GM12878 (cell line): ENCODE results near the gene CXorf38. TPM values are rescaled to one million over a fixed set of nuclear protein-coding genes. Genes with fewer than 3 reads are reported as not detected.

Experiments
- ATAC-seq: fragments of 200-7000 bp; cut with Tn5 transposase; 3 replicates; pipeline ENCODE4 v1.9.1; 2020; ENCODE audit warnings: mild to moderate bottlenecking, moderate library complexity
- BruUV-seq: library from RNA; stranded (reverse); fragments of 400-500 nt; replicated peaks from 2 replicates; lab custom pipeline; 2021; lab: Mats Ljungman, UMichigan
- CTCF ChIA-PET: fragments of 300-600 bp; sonication (Branson Sonifier 250); formaldehyde crosslinking; extraction: SDS; loops from one replicate; lab custom pipeline; 2021; ENCODE audit warnings: inconsistent platforms; lab: Yijun Ruan, JAX
- POLR2A ChIA-PET: fragments of 350-600 bp; formaldehyde crosslinking; extraction: SDS; loops from one replicate; lab custom pipeline; 2021; ENCODE audit warnings: inconsistent platforms; lab: Charles Lee
- RAD21 ChIA-PET: fragments of 300-600 bp; sonication (Branson Sonifier 250); formaldehyde crosslinking; loops from one replicate; lab custom pipeline; 2023; ENCODE audit warnings: antibody characterized with exemption; ENCODE audit not compliant: unreplicated experiment; lab: Charles Lee
- SMC1A ChIA-PET: fragments of 300-600 bp; sonication (Branson Sonifier 250); formaldehyde crosslinking; loops from one replicate; lab custom pipeline; 2023; ENCODE audit not compliant: unreplicated experiment, uncharacterized antibody; lab: Charles Lee
- DNase-seq: peaks from one replicate; pipeline ENCODE4 v3.0.0-alpha.2; 2011; ENCODE audit warnings: low read depth, low spot score
- FAIRE-seq: peaks from 3 replicates; lab custom pipeline; 2011; peaks lifted over from hg19 to GRCh38; lab: Jason Lieb, UNC
- H2AFZ ChIP-seq: 2 replicates; pipeline ENCODE4 v1.6.0; 2011; ENCODE audit warnings: low read depth, low read length, control low read depth; ENCODE audit not compliant: control insufficient read depth
- H3K27ac ChIP-seq: 2 replicates; pipeline ENCODE4 v1.5.1; 2011; ENCODE audit warnings: control low read depth; ENCODE audit not compliant: control insufficient read depth, insufficient read depth
- H3K27me3 ChIP-seq, 2 experiments: replicated peaks in 1 of 2; 2 replicates each; pipeline versions ENCODE4 v1.6.0 to v1.6.1; 2011; ENCODE audit warnings: low read length in 1 of 2; ENCODE audit not compliant: control insufficient read depth in 2 of 2, insufficient read depth in 2 of 2
- H3K36me3 ChIP-seq, 2 experiments: 2 replicates each; pipeline ENCODE4 v1.5.1; 2011; ENCODE audit warnings: low read length in 1 of 2; ENCODE audit not compliant: control insufficient read depth in 2 of 2, insufficient read depth in 2 of 2
- H3K4me1 ChIP-seq: 2 replicates; pipeline ENCODE4 v1.6.1; 2011; ENCODE audit warnings: mild to moderate bottlenecking, low read length, moderate library complexity, mixed read lengths; ENCODE audit not compliant: control insufficient read depth, insufficient read depth
- H3K4me2 ChIP-seq: 2 replicates; pipeline ENCODE4 v1.6.0; 2011; ENCODE audit warnings: control low read depth; ENCODE audit not compliant: control insufficient read depth, insufficient read depth
- H3K4me3 ChIP-seq: fragments of 200-600 bp; sonication (generic); 2 replicates; pipeline ENCODE4 v1.5.1; 2016
- H3K79me2 ChIP-seq: 2 replicates; pipeline ENCODE4 v1.6.0; 2011; ENCODE audit warnings: low read length; ENCODE audit not compliant: control insufficient read depth, insufficient read depth
- H3K9ac ChIP-seq: 2 replicates; pipeline ENCODE4 v1.8.0; 2011; ENCODE audit warnings: low read length, control low read depth, mixed read lengths; ENCODE audit not compliant: control insufficient read depth, insufficient read depth
- H3K9me3 ChIP-seq: replicated peaks from 3 replicates; pipeline ENCODE4 v1.5.1; 2011; ENCODE audit warnings: mild to moderate bottlenecking, low read length; ENCODE audit not compliant: control insufficient read depth, insufficient read depth
- H4K20me1 ChIP-seq: 2 replicates; pipeline ENCODE4 v1.6.0; 2011; ENCODE audit not compliant: control insufficient read depth, insufficient read depth
- BHLHE40 ChIP-seq, 2 experiments: fragments of 450-650 bp in 1 of 2; IDR thresholded peaks; 2 replicates each; pipeline ENCODE4 v1.6.1; 2011 to 2017; ENCODE audit warnings: low read depth in 2 of 2, borderline replicate concordance in 1 of 2, improper control_type of control experiment in 1 of 2, low read length in 1 of 2, mild to moderate bottlenecking in 1 of 2
- ESRRA ChIP-seq: IDR thresholded peaks from 2 replicates; pipeline ENCODE4 v1.6.1; 2012; ENCODE audit warnings: mild to moderate bottlenecking, low read length, improper control_type of control experiment
- FOS ChIP-seq: IDR thresholded peaks from 3 replicates; pipeline ENCODE4 v1.6.1; 2011; ENCODE audit warnings: borderline replicate concordance; ENCODE audit not compliant: insufficient read length; ENCODE audit errors: extremely low read depth
- FOXK2 ChIP-seq: fragments of 450-650 bp; IDR thresholded peaks from 2 replicates; pipeline ENCODE4 v1.6.1; 2017; ENCODE audit warnings: mild to moderate bottlenecking, moderate library complexity
- IKZF1 ChIP-seq: fragments of 450-650 bp; conservative IDR thresholded peaks from 2 replicates; pipeline ENCODE4 v1.6.1; 2017; ENCODE audit warnings: antibody characterized with exemption, mild to moderate bottlenecking
- MYB ChIP-seq: fragments of 150-350 bp; IDR thresholded peaks from 2 replicates; pipeline ENCODE4 v1.6.1; 2014; ENCODE audit warnings: mild to moderate bottlenecking, low read depth, low read length, borderline replicate concordance
- POLR2AphosphoS5 ChIP-seq: IDR thresholded peaks from 2 replicates; pipeline ENCODE4 v1.6.1; 2011; ENCODE audit warnings: mild to moderate bottlenecking, low read length, inconsistent platforms
- POU2F2 ChIP-seq: IDR thresholded peaks from 3 replicates; pipeline ENCODE4 v1.6.1; 2011; ENCODE audit warnings: low read depth, mild to moderate bottlenecking, low read length, borderline replicate concordance
- RBBP5 ChIP-seq: fragments of 200-600 bp; sonication (generic); conservative IDR thresholded peaks from 2 replicates; pipeline ENCODE4 v1.6.1; 2016
- SMARCA5 ChIP-seq: fragments of 450-650 bp; IDR thresholded peaks from 2 replicates; pipeline ENCODE4 v1.6.1; 2017; ENCODE audit warnings: mild to moderate bottlenecking
- SUPT20H ChIP-seq: IDR thresholded peaks from 2 replicates; pipeline ENCODE4 v1.6.1; 2011; ENCODE audit warnings: low read depth, mild to moderate bottlenecking, low read length, moderate library complexity, borderline replicate concordance; ENCODE audit not compliant: control insufficient read depth
- ZNF217 ChIP-seq: fragments of 450-650 bp; IDR thresholded peaks from 2 replicates; pipeline ENCODE4 v1.6.1; 2017; ENCODE audit warnings: antibody characterized with exemption, mild to moderate bottlenecking
- WGBS: methylation state at CpG from one replicate; pipeline ENCODE4 v1.1.6; 2016; ENCODE audit warnings: low lambda C conversion rate; ENCODE audit not compliant: insufficient replicate concordance, insufficient coverage; ENCODE audit errors: missing lambda C conversion rate; 5-methylcytosine and 5-hydroxymethylcytosine counted together
- in situ Hi-C: fragments of 300-500 bp; cut with MboI; formaldehyde crosslinking; loops from 9 replicates; pipeline ENCODE4 v1.14.3; 2018; ENCODE audit warnings: mixed read lengths
- intact Hi-C: fragments of 100-400 bp; cut with micrococcal nuclease; formaldehyde crosslinking; loops from one replicate; pipeline ENCODE4 v1.14.2; 2022; ENCODE audit not compliant: unreplicated experiment
- polyA plus RNA-seq, 11 experiments: library from polyadenylated mRNA; depleted of rRNA in 4 of 11; unstranded in 6 of 11; stranded (reverse) in 5 of 11; fragments of >200 nt; fragmentation: Nextera tagmentation in 4 of 11; fragmentation: Illumina TruSeq in 1 of 11; extraction: Ambion mirVana in 4 of 11; extraction: Trizol in 1 of 11; gene quantifications; 1 replicate in 1 of 11; 2 replicates in 10 of 11; pipeline versions ENCODE4 v1.2.1 to v1.2.3, GENCODE V29; 2011 to 2016; ENCODE audit warnings: inconsistent platforms in 2 of 11, missing spikeins in 2 of 11, low read depth in 1 of 11
- total RNA-seq, 4 experiments: library from RNA; depleted of rRNA in 3 of 4; stranded (reverse); fragments of >200 nt in 3 of 4; fragmentation: Illumina TruSeq in 1 of 4; extraction: Trizol in 1 of 4; gene quantifications; 2 replicates each; pipeline versions ENCODE4 v1.2.1 to v1.2.3, GENCODE V29; 2013 to 2021
- TF ChIP-seq, protein P1 (sequence below): IDR thresholded peaks from 2 replicates; pipeline ENCODE4 v1.6.1; 2011; ENCODE audit warnings: mild to moderate bottlenecking, low read depth, low read length, moderate library complexity; ENCODE audit not compliant: insufficient replicate concordance

CXorf38 gene
- total and polyA plus RNA-seq, 10 of the 15 experiments (the other 5 are each of a cell fraction or from before 2014, with no cell fraction given) = 2.2 to 50.1 (median 18.8) TPM

DNA sequence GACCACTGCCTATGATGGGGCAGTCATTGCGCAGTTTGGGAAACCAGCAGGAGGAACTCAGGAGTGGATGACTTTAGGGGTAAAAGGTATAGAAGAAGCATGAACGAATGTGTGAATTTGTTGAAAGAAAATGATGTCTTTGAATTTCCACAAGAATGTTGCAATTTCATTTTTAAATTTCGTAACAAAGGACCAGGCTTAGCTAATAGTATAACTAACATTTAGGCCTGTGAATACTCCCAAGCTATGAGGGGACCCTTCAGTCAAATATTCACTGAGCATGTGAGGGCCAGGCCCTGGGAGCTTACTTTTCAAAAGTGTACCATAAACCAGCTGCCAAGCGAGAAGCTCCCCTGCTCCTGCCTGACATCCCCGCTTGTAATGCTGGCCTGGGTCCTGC, 18.9 kb downstream of the CXorf38 start (continued):
- TF ChIP-seq SMARCA5 = no peak
- TF ChIP-seq POLR2AphosphoS5 = no peak
- TF ChIP-seq, all 136 proteins: peak for 0

DNA sequence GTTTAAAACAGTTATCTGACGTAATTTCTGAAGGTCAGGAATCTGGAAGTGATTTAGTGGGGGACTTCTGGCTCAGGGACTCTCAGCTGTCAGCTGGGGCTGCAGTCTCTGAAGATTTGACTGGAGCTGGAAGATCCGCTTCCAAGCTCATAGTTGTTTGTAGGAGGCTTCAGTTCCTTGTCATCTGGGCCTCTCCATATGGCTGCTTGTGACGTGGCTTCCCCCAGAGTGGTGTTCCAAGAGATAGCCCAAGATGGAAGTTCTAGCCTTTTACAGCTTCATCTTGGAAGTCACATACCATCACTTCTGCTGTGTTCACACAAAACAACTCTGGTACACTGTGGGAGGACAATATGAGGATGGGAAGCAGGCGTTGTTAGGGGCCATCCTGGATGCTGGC, 22.1 kb downstream of the CXorf38 start:
- ATAC-seq = no peak
- no TSS peak for BruUV-seq
- Histone ChIP-seq H3K4me2 (no peak overlapping the region), H2AFZ (no peak overlapping the region), H3K9me3 (no peaks in the 10 kb centered on the region; the same call in 2 of the 3 replicates), H3K27ac (no peak overlapping the region), H4K20me1 (no peaks in the 10 kb centered on the region), H3K27me3 (no peaks in the 10 kb centered on the region), H3K36me3 (peaks cover 0 to 11% of the 10 kb centered on the region in 2 experiments; a peak in 3 of 4 replicates), H3K4me3 (no peak overlapping the region), H3K9ac (no peak overlapping the region), H3K4me1 (no peaks in the 10 kb centered on the region), H3K79me2 (no peaks in the 10 kb centered on the region)
- POLR2A ChIA-PET = no interaction called here
- CTCF ChIA-PET = interaction anchor here (0.7 kb wide), 1 partner anchor 169 kb away, joined by 3 read pairs; no protein-coding TSS in a partner anchor
- WGBS = 97% methylated on average over 4 of the region's 4 CpGs
- TF ChIP-seq ESRRA (no peak), POU2F2 (no peak), FOS (no peak), ZNF217 (no peak), RBBP5 (no peak)
- no peak for FAIRE-seq
- SMC1A ChIA-PET = no interaction called here
- intact Hi-C loops (no loop called here), in situ Hi-C loops (no loop called here)
- DNase-seq = no peak
- RAD21 ChIA-PET = no interaction called here

DNA sequence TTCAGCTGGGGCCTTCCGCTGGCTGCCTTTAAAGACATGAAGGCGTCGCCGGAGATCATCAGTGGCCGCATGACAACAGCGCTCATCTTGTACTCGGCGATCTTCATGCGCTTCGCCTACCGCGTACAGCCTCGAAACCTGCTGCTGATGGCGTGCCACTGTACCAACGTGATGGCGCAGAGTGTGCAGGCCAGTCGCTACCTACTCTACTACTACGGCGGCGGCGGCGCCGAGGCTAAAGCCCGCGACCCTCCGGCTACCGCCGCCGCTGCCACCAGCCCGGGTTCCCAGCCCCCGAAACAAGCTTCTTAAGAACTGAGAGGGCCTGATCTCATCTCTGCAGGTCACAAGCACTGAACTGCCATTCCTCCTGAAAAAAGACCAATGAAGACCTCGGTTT, 23.7 kb downstream of the CXorf38 start:
- H4K20me1 ChIP-seq = no peaks in the 10 kb centered on the region
- H3K27ac ChIP-seq = no peak overlapping the region
- no peaks in the 10 kb centered on the region for H3K79me2 ChIP-seq
- no peaks in the 10 kb centered on the region for H3K4me1 ChIP-seq
- H3K36me3 ChIP-seq = peaks cover 0 to 9% of the 10 kb centered on the region in 2 experiments; a peak in 2 of 4 replicates
- H3K27me3 ChIP-seq = no peaks in the 10 kb centered on the region
- ChIA-PET POLR2A (no interaction called here), RAD21 (no interaction called here), CTCF (interaction anchor here (1.0 to 1.1 kb wide), 2 partner anchors 9 to 15 kb away, joined by 3 read pairs; no protein-coding TSS in a partner anchor), SMC1A (interaction anchor here (0.7 to 1.0 kb wide), 2 partner anchors 11 to 25 kb away, joined by 3 to 5 read pairs; no protein-coding TSS in a partner anchor)
- intact Hi-C loops (no loop called here), in situ Hi-C loops (no loop called here)
- BruUV-seq = no TSS peak
- no peak for ATAC-seq
- DNase-seq = no peak
- FAIRE-seq = no peak
- no peak overlapping the region for H3K4me3 ChIP-seq
- no peak overlapping the region for H2AFZ ChIP-seq
- H3K9me3 ChIP-seq = no peaks in the 10 kb centered on the region; the same call in 2 of the 3 replicates
- H3K4me2 ChIP-seq = no peak overlapping the region
- WGBS = 97% methylated on average over 32 of the region's 32 CpGs
- no peak overlapping the region for H3K9ac ChIP-seq
- TF ChIP-seq IKZF1 (no peak), FOXK2 (no peak), MYB (no peak), BHLHE40 (IDR thresholded peaks at IDR 0.05; ENCODE audit: borderline replicate concordance in 1 of 2, low read depth in 2 of 2, low read length in 1 of 2) (no peak), SUPT20H (no peak)
- TF ChIP-seq, protein P1, sequence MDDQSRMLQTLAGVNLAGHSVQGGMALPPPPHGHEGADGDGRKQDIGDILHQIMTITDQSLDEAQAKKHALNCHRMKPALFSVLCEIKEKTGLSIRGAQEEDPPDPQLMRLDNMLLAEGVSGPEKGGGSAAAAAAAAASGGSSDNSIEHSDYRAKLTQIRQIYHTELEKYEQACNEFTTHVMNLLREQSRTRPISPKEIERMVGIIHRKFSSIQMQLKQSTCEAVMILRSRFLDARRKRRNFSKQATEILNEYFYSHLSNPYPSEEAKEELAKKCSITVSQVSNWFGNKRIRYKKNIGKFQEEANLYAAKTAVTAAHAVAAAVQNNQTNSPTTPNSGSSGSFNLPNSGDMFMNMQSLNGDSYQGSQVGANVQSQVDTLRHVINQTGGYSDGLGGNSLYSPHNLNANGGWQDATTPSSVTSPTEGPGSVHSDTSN = no peak
